SK-N-SH (cell line): ENCODE data around the gene MAGI2. TPM values are rescaled to one million over a fixed set of nuclear protein-coding genes. Genes with fewer than 3 reads are reported as not detected.

Source experiments
- CTCF ChIA-PET: fragments of 300-600, 350-600 bp; formaldehyde crosslinking; extraction: SDS; loops from one replicate; lab custom pipeline; 2021; lab: Yijun Ruan, JAX
- POLR2A ChIA-PET: fragments of 350-600 bp; sonication (Branson Sonifier 250); formaldehyde crosslinking; extraction: SDS; loops from one replicate; lab custom pipeline; 2020; ENCODE audit warnings: antibody characterized with exemption, inconsistent platforms; lab: Yijun Ruan, JAX
- DNase-seq: peaks from one replicate; pipeline ENCODE4 v3.0.0; 2012
- H2AFZ ChIP-seq: fragments of 200-600 bp; sonication (generic); 2 replicates; pipeline ENCODE4 v1.8.1; 2016; ENCODE audit warnings: antibody characterized with exemption, mild to moderate bottlenecking, low read depth
- H3F3A ChIP-seq: fragments of 200-600 bp; sonication (generic); replicated peaks from 2 replicates; pipeline ENCODE3; 2016; ENCODE audit warnings: antibody characterized with exemption, mild to moderate bottlenecking; ENCODE audit not compliant: insufficient read depth
- H3K27ac ChIP-seq, 2 experiments: fragments of 200-500 bp in 1 of 2; fragments of 200-600 bp in 1 of 2; sonication (Bioruptor generic) in 1 of 2; sonication (generic), shearing (Covaris generic) in 1 of 2; 2 replicates each; pipeline versions ENCODE4 v1.5.1 to v1.6.1; 2014 to 2016; ENCODE audit warnings: low read depth in 2 of 2, inconsistent platforms in 1 of 2, low read length in 1 of 2, mild to moderate bottlenecking in 1 of 2, mixed read lengths in 1 of 2
- H3K27me3 ChIP-seq: fragments of 200-600 bp; sonication (generic), shearing (Covaris generic); 2 replicates; pipeline ENCODE4 v1.6.1; 2016; ENCODE audit warnings: mixed run types; ENCODE audit not compliant: insufficient read depth
- H3K36me3 ChIP-seq, 2 experiments: fragments of 200-500 bp in 1 of 2; fragments of 200-600 bp in 1 of 2; sonication (Bioruptor generic) in 1 of 2; sonication (generic) in 1 of 2; replicated peaks in 1 of 2; 2 replicates each; pipeline versions ENCODE3 to v1.5.1; 2014 to 2016; ENCODE audit warnings: low read length in 1 of 2, mild to moderate bottlenecking in 1 of 2; ENCODE audit not compliant: insufficient read depth in 2 of 2, control insufficient read depth in 1 of 2
- H3K4me1 ChIP-seq, 2 experiments: fragments of 200-500 bp in 1 of 2; fragments of 200-600 bp in 1 of 2; sonication (Bioruptor generic) in 1 of 2; sonication (generic), shearing (Covaris generic) in 1 of 2; 2 replicates each; pipeline versions ENCODE4 v1.5.1 to v1.6.1; 2014 to 2016; ENCODE audit warnings: low read depth in 1 of 2, low read length in 1 of 2, mixed run types in 1 of 2; ENCODE audit not compliant: insufficient read depth in 2 of 2, control insufficient read depth in 1 of 2
- H3K4me2 ChIP-seq: fragments of 200-600 bp; sonication (generic), shearing (Covaris generic); 2 replicates; pipeline ENCODE4 v1.6.1; 2017; ENCODE audit warnings: mixed run types
- H3K4me3 ChIP-seq, 2 experiments: fragments of 200-500 bp in 1 of 2; fragments of 200-600 bp in 1 of 2; sonication (Bioruptor generic) in 1 of 2; sonication (generic), shearing (Covaris generic) in 1 of 2; 2 replicates each; pipeline versions ENCODE4 v1.5.1 to v1.8.1; 2014 to 2016; ENCODE audit warnings: low read depth in 2 of 2, inconsistent platforms in 1 of 2, low read length in 1 of 2, mild to moderate bottlenecking in 1 of 2, mixed read lengths in 1 of 2, moderate library complexity in 1 of 2
- H3K79me2 ChIP-seq: fragments of 200-600 bp; sonication (generic); 2 replicates; pipeline ENCODE4 v1.8.1; 2017; ENCODE audit warnings: mild to moderate bottlenecking; ENCODE audit not compliant: insufficient read depth
- H3K9ac ChIP-seq: fragments of 200-600 bp; sonication (generic); 2 replicates; pipeline ENCODE4 v1.6.1; 2017; ENCODE audit warnings: mixed run types
- H3K9me2 ChIP-seq: fragments of 200-600 bp; sonication (generic); 2 replicates; pipeline ENCODE4 v1.6.1; 2017; ENCODE audit warnings: mixed run types
- H3K9me3 ChIP-seq: fragments of 200-600 bp; sonication (generic); 2 replicates; pipeline ENCODE4 v1.6.1; 2017; ENCODE audit warnings: mixed run types, mild to moderate bottlenecking, moderate library complexity
- H4K20me1 ChIP-seq: fragments of 200-600 bp; sonication (generic); 2 replicates; pipeline ENCODE4 v1.6.1; 2017; ENCODE audit warnings: mild to moderate bottlenecking, mixed run types; ENCODE audit not compliant: insufficient read depth
- CHD2 ChIP-seq: fragments of 150-350 bp; IDR thresholded peaks from 2 replicates; pipeline ENCODE4 v1.6.1; 2018; ENCODE audit warnings: low read length; ENCODE audit not compliant: partially characterized antibody
- EP300 ChIP-seq, 2 experiments: IDR thresholded peaks; 2 replicates each; pipeline versions ENCODE4 v1.4.0 to v1.6.1; 2012; ENCODE audit warnings: borderline replicate concordance in 1 of 2, low read depth in 1 of 2, low read length in 1 of 2
- EZH2phosphoT487 ChIP-seq: fragments of 200-600 bp; sonication (generic); IDR thresholded peaks from 2 replicates; pipeline ENCODE4 v1.6.1; 2017; ENCODE audit warnings: low read depth, mixed run types, mild to moderate bottlenecking, antibody characterized with exemption, moderate library complexity, borderline replicate concordance
- GABPA ChIP-seq: IDR thresholded peaks from 2 replicates; pipeline ENCODE4 v1.4.0; 2012; ENCODE audit warnings: low read depth, mild to moderate bottlenecking
- GATA2 ChIP-seq: sonication (generic); formaldehyde crosslinking; IDR thresholded peaks from 2 replicates; pipeline ENCODE4 v1.5.0; 2020; ENCODE audit warnings: mild to moderate bottlenecking, missing genetic modification reagents
- MXI1 ChIP-seq: IDR thresholded peaks from 2 replicates; pipeline ENCODE4 v1.6.1; 2012; ENCODE audit warnings: mild to moderate bottlenecking, low read depth, low read length, improper control_type of control experiment
- NFIC ChIP-seq: IDR thresholded peaks from 2 replicates; pipeline ENCODE4 v1.4.0; 2012; ENCODE audit warnings: borderline replicate concordance
- RCOR1 ChIP-seq: fragments of 150-350 bp; IDR thresholded peaks from 2 replicates; pipeline ENCODE4 v1.6.1; 2017; ENCODE audit warnings: antibody characterized with exemption, low read length
- RXRA ChIP-seq: IDR thresholded peaks from 2 replicates; pipeline ENCODE4 v1.4.0; 2012; ENCODE audit warnings: low read depth, mild to moderate bottlenecking, borderline replicate concordance
- SMC3 ChIP-seq: IDR thresholded peaks from 2 replicates; pipeline ENCODE4 v1.6.1; 2012; ENCODE audit warnings: low read depth, low read length, improper control_type of control experiment
- TAF1 ChIP-seq: IDR thresholded peaks from 2 replicates; pipeline ENCODE4 v1.6.1; 2012; ENCODE audit warnings: low read depth, mild to moderate bottlenecking, low read length, moderate library complexity, borderline replicate concordance
- WGBS: methylation state at CpG from one replicate; pipeline ENCODE4 v1.1.6; 2017; ENCODE audit warnings: low lambda C conversion rate; 5-methylcytosine and 5-hydroxymethylcytosine counted together
- polyA plus RNA-seq, 3 experiments: library from polyadenylated mRNA; depleted of rRNA; stranded (reverse); fragments of >200 nt; gene quantifications; 2 replicates each; pipeline ENCODE4 v1.2.3, GENCODE V29; 2012
- TF ChIP-seq, protein P1 (sequence below): IDR thresholded peaks from 2 replicates; pipeline ENCODE4 v1.4.0; 2012; ENCODE audit warnings: low read depth, borderline replicate concordance
- TF ChIP-seq, protein P2 (sequence below): fragments of 150-350 bp; IDR thresholded peaks from 2 replicates; pipeline ENCODE4 v1.6.1; 2017; ENCODE audit warnings: antibody characterized with exemption, low read length, low read depth, borderline replicate concordance
- TF ChIP-seq, protein P3 (sequence below): IDR thresholded peaks from 2 replicates; pipeline ENCODE4 v1.4.0; 2012; ENCODE audit warnings: low read depth, borderline replicate concordance
- TF ChIP-seq, protein P4 (sequence below): fragments of 200-600 bp; sonication (generic); IDR thresholded peaks from 2 replicates; pipeline ENCODE4 v1.6.1; 2017; ENCODE audit warnings: antibody characterized with exemption, mild to moderate bottlenecking, moderate library complexity

MAGI2 gene
- polyA plus RNA-seq, 1 of the 3 experiments (the other 2 are of a cell fraction): 1.1 TPM

DNA sequence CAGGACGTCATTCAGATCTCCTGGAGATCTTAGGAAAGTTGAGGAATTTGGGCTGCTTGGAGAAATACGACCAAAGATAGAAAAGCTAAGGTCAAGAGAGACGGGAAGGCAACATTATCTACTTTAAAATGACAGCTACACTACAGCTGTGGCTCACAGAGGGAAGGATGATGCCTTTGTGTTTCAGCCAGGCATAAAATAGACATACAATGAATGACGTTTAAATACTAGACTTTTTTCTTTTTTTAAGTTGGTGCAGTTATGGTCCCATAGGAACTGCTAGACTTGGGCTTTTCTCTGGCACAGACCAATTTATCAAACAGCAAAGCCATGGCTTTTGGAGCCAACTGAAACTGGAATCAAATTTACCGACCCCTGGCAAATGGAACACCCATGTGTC is 164.8 kb downstream of the MAGI2 start:
- WGBS: 92% methylated on average over 5 of the region's 5 CpGs

DNA sequence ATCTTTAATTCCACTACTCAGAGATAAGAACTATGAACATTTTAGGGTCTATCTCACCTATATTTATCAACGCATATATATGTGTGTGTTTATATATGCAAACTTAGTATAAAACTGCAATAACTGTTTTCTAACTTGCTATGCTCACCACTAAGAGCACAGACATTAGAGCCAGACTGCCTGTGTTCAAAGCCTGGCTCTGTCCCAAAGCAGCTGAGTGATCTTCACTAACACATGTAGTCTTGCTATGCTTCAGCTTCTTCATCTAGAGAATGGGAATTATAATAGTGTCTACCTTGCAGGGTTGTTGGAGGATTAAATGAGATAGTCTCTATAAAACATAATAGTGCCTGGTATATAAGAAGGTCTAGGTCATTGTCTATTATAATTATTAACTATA is 165.5 kb downstream of the MAGI2 start:
- no peak for DNase-seq
- Histone ChIP-seq H3K9ac (no peak overlapping the region), H3K4me1 (peaks cover 0 to 14% of the 10 kb centered on the region in 2 experiments; a peak in 3 of 4 replicates), H3K9me3 (no peaks in the 10 kb centered on the region), H4K20me1 (no peaks in the 10 kb centered on the region), H3K27ac (no peak overlapping the region), H3F3A (peaks cover 20% of the 10 kb centered on the region), H3K79me2 (no peaks in the 10 kb centered on the region), H3K4me3 (no peak overlapping the region), H2AFZ (no peak overlapping the region), H3K36me3 (no peaks in the 10 kb centered on the region), H3K4me2 (no peak overlapping the region), H3K9me2 (no peaks in the 10 kb centered on the region), H3K27me3 (no peaks in the 10 kb centered on the region)
- 94% methylated on average over 1 of the region's 1 CpG for WGBS
- TF ChIP-seq MXI1: no peak
- no peak for TF ChIP-seq RXRA
- TF ChIP-seq GATA2 (CRISPR knock-in tag): no peak
- TF ChIP-seq EZH2phosphoT487: no peak
- no peak for TF ChIP-seq NFIC
- no peak for TF ChIP-seq RCOR1
- TF ChIP-seq, protein P1, sequence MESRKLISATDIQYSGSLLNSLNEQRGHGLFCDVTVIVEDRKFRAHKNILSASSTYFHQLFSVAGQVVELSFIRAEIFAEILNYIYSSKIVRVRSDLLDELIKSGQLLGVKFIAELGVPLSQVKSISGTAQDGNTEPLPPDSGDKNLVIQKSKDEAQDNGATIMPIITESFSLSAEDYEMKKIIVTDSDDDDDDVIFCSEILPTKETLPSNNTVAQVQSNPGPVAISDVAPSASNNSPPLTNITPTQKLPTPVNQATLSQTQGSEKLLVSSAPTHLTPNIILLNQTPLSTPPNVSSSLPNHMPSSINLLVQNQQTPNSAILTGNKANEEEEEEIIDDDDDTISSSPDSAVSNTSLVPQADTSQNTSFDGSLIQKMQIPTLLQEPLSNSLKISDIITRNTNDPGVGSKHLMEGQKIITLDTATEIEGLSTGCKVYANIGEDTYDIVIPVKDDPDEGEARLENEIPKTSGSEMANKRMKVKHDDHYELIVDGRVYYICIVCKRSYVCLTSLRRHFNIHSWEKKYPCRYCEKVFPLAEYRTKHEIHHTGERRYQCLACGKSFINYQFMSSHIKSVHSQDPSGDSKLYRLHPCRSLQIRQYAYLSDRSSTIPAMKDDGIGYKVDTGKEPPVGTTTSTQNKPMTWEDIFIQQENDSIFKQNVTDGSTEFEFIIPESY: no peak
- no peak for TF ChIP-seq CHD2
- TF ChIP-seq GABPA: no peak
- no peak for TF ChIP-seq EP300 (IDR thresholded peaks at IDR 0.05; ENCODE audit: borderline replicate concordance in 1 of 2, low read depth in 1 of 2, low read length in 1 of 2)
- TF ChIP-seq, protein P2, sequence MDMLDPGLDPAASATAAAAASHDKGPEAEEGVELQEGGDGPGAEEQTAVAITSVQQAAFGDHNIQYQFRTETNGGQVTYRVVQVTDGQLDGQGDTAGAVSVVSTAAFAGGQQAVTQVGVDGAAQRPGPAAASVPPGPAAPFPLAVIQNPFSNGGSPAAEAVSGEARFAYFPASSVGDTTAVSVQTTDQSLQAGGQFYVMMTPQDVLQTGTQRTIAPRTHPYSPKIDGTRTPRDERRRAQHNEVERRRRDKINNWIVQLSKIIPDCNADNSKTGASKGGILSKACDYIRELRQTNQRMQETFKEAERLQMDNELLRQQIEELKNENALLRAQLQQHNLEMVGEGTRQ: no peak
- TF ChIP-seq, protein P3, sequence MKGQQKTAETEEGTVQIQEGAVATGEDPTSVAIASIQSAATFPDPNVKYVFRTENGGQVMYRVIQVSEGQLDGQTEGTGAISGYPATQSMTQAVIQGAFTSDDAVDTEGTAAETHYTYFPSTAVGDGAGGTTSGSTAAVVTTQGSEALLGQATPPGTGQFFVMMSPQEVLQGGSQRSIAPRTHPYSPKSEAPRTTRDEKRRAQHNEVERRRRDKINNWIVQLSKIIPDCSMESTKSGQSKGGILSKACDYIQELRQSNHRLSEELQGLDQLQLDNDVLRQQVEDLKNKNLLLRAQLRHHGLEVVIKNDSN: no peak
- no peak for TF ChIP-seq SMC3
- TF ChIP-seq, protein P4, sequence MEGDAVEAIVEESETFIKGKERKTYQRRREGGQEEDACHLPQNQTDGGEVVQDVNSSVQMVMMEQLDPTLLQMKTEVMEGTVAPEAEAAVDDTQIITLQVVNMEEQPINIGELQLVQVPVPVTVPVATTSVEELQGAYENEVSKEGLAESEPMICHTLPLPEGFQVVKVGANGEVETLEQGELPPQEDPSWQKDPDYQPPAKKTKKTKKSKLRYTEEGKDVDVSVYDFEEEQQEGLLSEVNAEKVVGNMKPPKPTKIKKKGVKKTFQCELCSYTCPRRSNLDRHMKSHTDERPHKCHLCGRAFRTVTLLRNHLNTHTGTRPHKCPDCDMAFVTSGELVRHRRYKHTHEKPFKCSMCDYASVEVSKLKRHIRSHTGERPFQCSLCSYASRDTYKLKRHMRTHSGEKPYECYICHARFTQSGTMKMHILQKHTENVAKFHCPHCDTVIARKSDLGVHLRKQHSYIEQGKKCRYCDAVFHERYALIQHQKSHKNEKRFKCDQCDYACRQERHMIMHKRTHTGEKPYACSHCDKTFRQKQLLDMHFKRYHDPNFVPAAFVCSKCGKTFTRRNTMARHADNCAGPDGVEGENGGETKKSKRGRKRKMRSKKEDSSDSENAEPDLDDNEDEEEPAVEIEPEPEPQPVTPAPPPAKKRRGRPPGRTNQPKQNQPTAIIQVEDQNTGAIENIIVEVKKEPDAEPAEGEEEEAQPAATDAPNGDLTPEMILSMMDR: no peak
- TF ChIP-seq TAF1: no peak
- ChIA-PET POLR2A (interaction anchor here (0.6 kb wide), 1 partner anchor 297 kb away, joined by 3 read pairs; no protein-coding TSS in a partner anchor), CTCF (interaction anchor here (1.1 to 4.2 kb wide), 5 partner anchors 10 to 760 kb away, joined by 3 to 33 read pairs (median 4); no protein-coding TSS in a partner anchor)

More for the DNA sequence above, 164.8 kb downstream of the MAGI2 start:
- no peak overlapping the region for H2AFZ ChIP-seq
- no peaks in the 10 kb centered on the region for H3K9me2 ChIP-seq
- H3K4me3 ChIP-seq: no peak overlapping the region
- H3K4me1 ChIP-seq: peaks cover 0 to 10% of the 10 kb centered on the region in 2 experiments; a peak in 3 of 4 replicates
- no peaks in the 10 kb centered on the region for H4K20me1 ChIP-seq
- no peaks in the 10 kb centered on the region for H3K36me3 ChIP-seq
- TF ChIP-seq RCOR1: no peak
- TF ChIP-seq, all 33 proteins: peak for 0
- Histone ChIP-seq H3K9ac (no peak overlapping the region), H3K4me2 (no peak overlapping the region), H3K79me2 (no peaks in the 10 kb centered on the region), H3F3A (peaks cover 15% of the 10 kb centered on the region), H3K27me3 (no peaks in the 10 kb centered on the region), H3K27ac (no peak overlapping the region), H3K9me3 (no peaks in the 10 kb centered on the region)
- ChIA-PET CTCF (interaction anchor here (0.7 to 4.2 kb wide), 5 partner anchors 9 to 759 kb away, joined by 3 to 33 read pairs (median 4); no protein-coding TSS in a partner anchor), POLR2A (interaction anchor here (0.6 kb wide), 1 partner anchor 297 kb away, joined by 3 read pairs; no protein-coding TSS in a partner anchor)
- no peak for DNase-seq
